T47D (cell line): ENCODE measurements around the gene OR11A1.

ENCODE experiments used
- DNase-seq, 2 experiments: peaks; one replicate each; pipeline versions ENCODE4 v3.0.0 to v3.0.0-alpha.2; 2011 to 2012; ENCODE audit warnings: low read depth in 1 of 2, low spot score in 1 of 2
- JUND ChIP-seq: IDR thresholded peaks from 2 replicates; pipeline ENCODE4 v1.6.1; 2012; ENCODE audit warnings: low read depth
- in situ Hi-C: cut with HindIII; loops from 2 replicates; pipeline ENCODE4 v1.10.0; 2016; ENCODE audit warnings: low sequenced_read_pairs, low pct_unique_long_range_greater_than_20kb

The OR11A1 gene

GRCh38 chr6:29491574-29491973 lies 34.7 kb upstream of the OR11A1 start:
- DNase-seq, result no peak
- no peak for TF ChIP-seq JUND
- in situ Hi-C loops, result no loop called here

GRCh38 chr6:29490552-29490951 lies 33.7 kb upstream of the OR11A1 start:
- TF ChIP-seq JUND, result no peak
- in situ Hi-C loops, result no loop called here
- DNase-seq, result no peak

DNA sequence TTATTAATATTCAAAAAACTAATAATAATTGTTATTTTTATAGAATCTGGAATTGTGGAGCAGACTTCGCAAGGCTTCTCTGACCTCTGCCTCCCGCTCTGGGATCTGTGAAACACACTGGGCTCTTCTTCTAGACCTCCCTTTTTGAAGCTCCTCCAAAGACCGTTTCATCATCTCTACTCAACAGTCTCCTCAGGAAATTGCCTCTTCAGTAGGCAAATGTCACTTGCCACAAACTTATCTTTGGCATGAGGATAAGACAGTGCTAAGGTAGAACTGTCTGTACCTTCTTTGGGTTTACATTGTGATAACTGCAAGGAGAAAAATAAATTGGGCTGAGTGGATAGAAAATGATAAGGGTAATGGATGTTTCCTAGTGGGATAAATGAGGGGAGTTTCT lies 33.2 kb upstream of the OR11A1 start:
- TF ChIP-seq JUND, result no peak
- in situ Hi-C loops, result no loop called here
- DNase-seq, result no peak

DNA sequence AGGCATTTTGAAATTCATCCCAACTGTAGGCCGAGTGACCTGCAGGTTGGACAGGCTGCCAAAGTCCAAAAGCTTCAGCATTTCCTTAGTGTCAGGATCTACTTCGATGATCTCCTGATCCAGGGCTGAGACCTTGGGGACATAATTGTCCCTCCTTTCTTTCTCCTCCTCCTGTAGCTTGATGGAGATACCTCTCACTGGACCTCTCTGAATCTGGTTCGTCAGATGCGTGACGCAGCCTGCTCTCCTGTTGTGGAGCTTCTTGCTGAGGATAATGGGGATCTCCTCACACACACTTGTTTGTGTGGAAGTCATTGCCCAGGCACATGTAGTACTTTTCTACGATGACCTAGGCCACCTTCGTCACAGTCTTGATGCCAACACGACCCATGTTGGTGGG lies 32.4 kb upstream of the OR11A1 start:
- TF ChIP-seq JUND, result no peak
- in situ Hi-C loops, result no loop called here
- no peak for DNase-seq

- in situ Hi-C loops, result no loop called here
- no peak for TF ChIP-seq JUND
- DNase-seq, result no peak
Observed at GRCh38 chr6:29488874-29489273, 32.0 kb upstream of the OR11A1 start.

DNA sequence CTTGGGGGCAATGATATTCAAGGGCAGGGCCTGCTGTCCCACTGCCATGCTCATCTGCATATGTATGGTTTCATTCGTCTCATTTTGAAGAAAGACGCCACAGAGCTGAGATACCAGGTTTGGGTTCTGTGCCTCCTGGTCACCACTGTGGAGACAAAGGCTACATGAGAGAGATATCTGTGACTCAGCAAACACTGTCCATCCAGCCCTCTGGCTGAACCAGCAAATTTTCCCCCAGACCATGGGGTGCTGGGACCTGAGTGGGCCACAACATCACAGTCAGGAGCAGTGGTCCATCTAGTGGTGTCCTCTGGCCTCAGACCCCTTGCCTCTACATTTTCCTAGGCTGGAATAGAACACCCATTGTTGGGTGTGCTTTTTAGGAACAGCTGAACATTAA lies 30.8 kb upstream of the OR11A1 start, which contains the start of gene MAS1L:
Gene MAS1L, minus strand, starts transcription at position 297 of the 400 bp plus-strand sequence. Its CDS starts 54 bp downstream, at position 243.
- in situ Hi-C loops, result no loop called here
- DNase-seq, result no peak
- no peak for TF ChIP-seq JUND

DNA sequence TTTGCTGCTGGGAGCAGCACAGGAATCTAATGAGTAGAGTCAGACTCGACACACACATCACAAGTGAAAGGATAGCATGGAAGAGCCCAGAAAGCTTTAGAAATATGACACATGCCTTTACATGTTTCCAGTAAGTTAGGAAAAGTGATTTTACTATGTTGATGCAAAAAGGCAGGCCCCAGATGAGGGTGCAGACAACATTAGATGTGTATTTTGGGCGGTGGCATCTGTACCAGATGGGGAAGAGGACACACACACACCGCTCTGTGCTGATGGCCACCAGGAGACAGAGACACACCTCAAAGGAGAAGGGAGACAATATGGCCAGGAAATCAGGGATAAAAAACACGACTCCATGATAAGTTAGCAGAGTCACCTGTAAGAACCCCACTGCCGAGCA lies 30.3 kb upstream of the OR11A1 start:
- in situ Hi-C loops, result no loop called here
- no peak for TF ChIP-seq JUND
- no peak for DNase-seq

GRCh38 chr6:29486577-29486976 lies 29.7 kb upstream of the OR11A1 start:
- in situ Hi-C loops, result no loop called here
- no peak for DNase-seq
- no peak for TF ChIP-seq JUND

GRCh38 chr6:29483735-29484134 lies 26.9 kb upstream of the OR11A1 start:
- no peak for TF ChIP-seq JUND

GRCh38 chr6:29483186-29483585 lies 26.3 kb upstream of the OR11A1 start:
- no peak for TF ChIP-seq JUND
- no peak for DNase-seq
- in situ Hi-C loops, result no loop called here

More at GRCh38 chr6:29483735-29484134, 26.9 kb upstream of the OR11A1 start:
- in situ Hi-C loops, result no loop called here
- DNase-seq, result no peak

GRCh38 chr6:29479560-29479959 lies 22.7 kb upstream of the OR11A1 start:
- in situ Hi-C loops, result no loop called here
- no peak for TF ChIP-seq JUND
- DNase-seq, result no peak

GRCh38 chr6:29478740-29479139 lies 21.9 kb upstream of the OR11A1 start:
- no peak for DNase-seq
- in situ Hi-C loops, result no loop called here
- TF ChIP-seq JUND, result no peak

GRCh38 chr6:29477923-29478450 lies 21.1 kb upstream of the OR11A1 start:
- in situ Hi-C loops, result no loop called here
- no peak for DNase-seq
- TF ChIP-seq JUND, result no peak

DNA sequence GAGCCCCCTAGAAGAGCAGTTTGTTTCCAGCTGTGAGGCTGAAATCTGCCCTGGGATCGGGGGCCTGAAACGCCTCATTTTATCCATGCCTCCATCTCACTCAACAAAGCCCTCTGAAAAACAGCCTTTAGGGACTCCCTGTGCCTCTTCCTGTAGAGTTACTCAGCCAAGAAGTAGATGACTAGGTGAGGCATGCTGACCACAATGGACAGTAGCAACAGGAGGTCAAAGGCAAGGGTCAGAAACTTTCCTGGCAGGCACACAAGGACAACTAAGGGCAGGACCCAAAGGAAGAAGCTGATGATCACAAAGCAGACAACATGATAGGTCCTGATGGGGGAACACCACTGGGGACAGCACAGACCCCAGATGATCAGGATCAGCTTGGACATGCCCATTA lies 18.1 kb upstream of the OR11A1 start:
- TF ChIP-seq JUND, result no peak
- in situ Hi-C loops, result no loop called here
- DNase-seq, result no peak
